Gastroesophageal sphincter (tissue), 3 donors: ENCODE results near the gene C20orf144.
"Not testable (repeated sequence)": the region's sequence is repeated elsewhere in the genome, so short reads cannot be mapped to it uniquely, and the experiment has no call there.

Experiments used
- CTCF ChIP-seq, 4 experiments: fragments of 200-600 bp in 2 of 4; fragments of 450-650 bp in 2 of 4; sonication (generic) in 1 of 4; IDR thresholded peaks; one replicate each; pipeline ENCODE4 v1.5.1; 2017 to 2019; ENCODE audit warnings: antibody characterized with exemption in 4 of 4, mild to moderate bottlenecking in 2 of 4, moderate library complexity in 2 of 4
- POLR2A ChIP-seq, 2 donors: fragments of 450-650 bp; IDR thresholded peaks; one replicate each; pipeline ENCODE4 v1.6.1; 2017; ENCODE audit warnings: antibody characterized with exemption in 2 of 2, mild to moderate bottlenecking in 2 of 2, moderate library complexity in 1 of 2
- POLR2AphosphoS5 ChIP-seq: sonication (generic); formaldehyde crosslinking; IDR thresholded peaks from one replicate; pipeline ENCODE4 v1.6.1; 2017; ENCODE audit warnings: antibody characterized with exemption

- not testable (repeated sequence) for TF ChIP-seq CTCF (IDR thresholded peaks at IDR 0.05); POLR2A (IDR thresholded peaks at IDR 0.05); POLR2AphosphoS5
Measured at GRCh38 chr20:33646959-33647602, 15.0 kb upstream of the C20orf144 start.
